IMR-90 (cell line): ENCODE data around the gene SLC35F3. TPM values are rescaled to one million over a fixed set of nuclear protein-coding genes. Genes with fewer than 3 reads are reported as not detected.

Source experiments
- ATAC-seq: fragments of 200-7000 bp; cut with Tn5 transposase; 2 replicates; pipeline ENCODE4 v1.9.1; 2020; ENCODE audit warnings: low read depth, mild to moderate bottlenecking, moderate library complexity
- BruUV-seq: library from RNA; stranded (reverse); fragments of 400-500 nt; replicated peaks from 2 replicates; lab custom pipeline; 2021; lab: Mats Ljungman, UMichigan
- CTCF ChIA-PET: fragments of 300-600 bp; formaldehyde crosslinking; extraction: SDS; loops from one replicate; lab custom pipeline; 2021; ENCODE audit warnings: antibody characterized with exemption; lab: Yijun Ruan, JAX
- POLR2A ChIA-PET: fragments of 300-600 bp; sonication (Branson Sonifier 250); formaldehyde crosslinking; loops from one replicate; lab custom pipeline; 2022; ENCODE audit warnings: antibody characterized with exemption; ENCODE audit not compliant: unreplicated experiment; lab: Charles Lee
- DNase-seq: peaks from one replicate; pipeline ENCODE4 v3.0.0; 2013
- H2AFZ ChIP-seq: replicated peaks from 2 replicates; pipeline ENCODE3; 2013; ENCODE audit warnings: low read length, mild to moderate bottlenecking; ENCODE audit not compliant: poor library complexity
- H2AK5ac ChIP-seq: 2 replicates; pipeline ENCODE4 v1.6.1; 2013; ENCODE audit warnings: low read depth, low read length, inconsistent platforms
- H2AK9ac ChIP-seq: replicated peaks from 2 replicates; pipeline ENCODE3; 2013; ENCODE audit warnings: mild to moderate bottlenecking, low read depth, low read length, moderate library complexity; ENCODE audit not compliant: poor library complexity
- H2BK120ac ChIP-seq: 2 replicates; pipeline ENCODE4 v1.6.1; 2013; ENCODE audit warnings: low read depth, low read length, inconsistent platforms
- H2BK15ac ChIP-seq: 3 replicates; pipeline ENCODE4 v1.6.1; 2013; ENCODE audit warnings: low read depth, low read length, inconsistent platforms
- H2BK20ac ChIP-seq: 2 replicates; pipeline ENCODE4 v1.6.1; 2013; ENCODE audit warnings: low read depth, mild to moderate bottlenecking, inconsistent platforms, low read length, moderate library complexity
- H2BK5ac ChIP-seq: 2 replicates; pipeline ENCODE4 v1.6.1; 2013; ENCODE audit warnings: mild to moderate bottlenecking, low read depth, low read length, inconsistent platforms; ENCODE audit not compliant: poor library complexity, severe bottlenecking
- H3K14ac ChIP-seq: replicated peaks from 2 replicates; pipeline ENCODE4 v1.6.1; 2013; ENCODE audit warnings: low read depth, low read length, inconsistent platforms
- H3K18ac ChIP-seq: 2 replicates; pipeline ENCODE4 v1.6.1; 2013; ENCODE audit warnings: low read depth, low read length, control low read depth
- H3K23ac ChIP-seq: 2 replicates; pipeline ENCODE4 v1.6.1; 2013; ENCODE audit warnings: low read depth, low read length, inconsistent platforms
- H3K27ac ChIP-seq: 2 replicates; pipeline ENCODE4 v1.5.1; 2013; ENCODE audit warnings: mild to moderate bottlenecking, control low read depth, low read length; ENCODE audit not compliant: insufficient read depth
- H3K27me3 ChIP-seq: 2 replicates; pipeline ENCODE4 v1.6.1; 2013; ENCODE audit warnings: low read length; ENCODE audit not compliant: control insufficient read depth, insufficient read depth
- H3K36me3 ChIP-seq: 2 replicates; pipeline ENCODE4 v1.6.1; 2013; ENCODE audit warnings: low read length, mixed read lengths; ENCODE audit not compliant: control insufficient read depth, insufficient read depth
- H3K4ac ChIP-seq: 2 replicates; pipeline ENCODE4 v1.6.1; 2013; ENCODE audit warnings: low read depth, low read length, inconsistent platforms
- H3K4me1 ChIP-seq: 2 replicates; pipeline ENCODE4 v1.6.1; 2013; ENCODE audit warnings: low read length, mixed read lengths; ENCODE audit not compliant: control insufficient read depth, insufficient read depth
- H3K4me2 ChIP-seq: 2 replicates; pipeline ENCODE4 v1.6.1; 2013; ENCODE audit warnings: low read depth, mild to moderate bottlenecking, control low read depth, low read length, moderate library complexity
- H3K4me3 ChIP-seq: 2 replicates; pipeline ENCODE4 v1.5.1; 2013; ENCODE audit warnings: low read depth, mild to moderate bottlenecking, control low read depth, low read length, moderate library complexity; ENCODE audit not compliant: insufficient read depth
- H3K56ac ChIP-seq: 2 replicates; pipeline ENCODE4 v1.6.1; 2013; ENCODE audit warnings: low read length, inconsistent platforms; ENCODE audit not compliant: insufficient read depth; ENCODE audit errors: extremely low read depth
- H3K79me1 ChIP-seq, 2 experiments: 2 replicates each; pipeline ENCODE4 v1.6.1; 2013; ENCODE audit warnings: low read length in 2 of 2, inconsistent platforms in 1 of 2, low read depth in 1 of 2
- H3K9ac ChIP-seq: 2 replicates; pipeline ENCODE4 v1.6.1; 2013; ENCODE audit warnings: low read depth, low read length, control low read depth
- H3K9me1 ChIP-seq: 2 replicates; pipeline ENCODE4 v1.6.1; 2013; ENCODE audit warnings: low read length, inconsistent platforms; ENCODE audit not compliant: insufficient read depth
- H3K9me3 ChIP-seq: 2 replicates; pipeline ENCODE4 v1.6.1; 2013; ENCODE audit warnings: low read length; ENCODE audit not compliant: control insufficient read depth, insufficient read depth
- H4K20me1 ChIP-seq: 2 replicates; pipeline ENCODE4 v1.6.1; 2013; ENCODE audit warnings: low read length, inconsistent platforms; ENCODE audit not compliant: insufficient read depth
- H4K5ac ChIP-seq: 2 replicates; pipeline ENCODE4 v1.6.1; 2013; ENCODE audit warnings: mild to moderate bottlenecking, low read depth, low read length, control low read depth
- H4K8ac ChIP-seq, 2 experiments: 2 replicates each; pipeline ENCODE4 v1.6.1; 2013; ENCODE audit warnings: low read depth in 2 of 2, low read length in 2 of 2, control low read depth in 1 of 2, inconsistent platforms in 1 of 2
- H4K91ac ChIP-seq: 2 replicates; pipeline ENCODE4 v1.6.1; 2013; ENCODE audit warnings: low read depth, low read length, inconsistent platforms; ENCODE audit not compliant: insufficient read depth
- CHD1 ChIP-seq: IDR thresholded peaks from 2 replicates; pipeline ENCODE4 v1.6.1; 2012; ENCODE audit warnings: low read depth, low read length, improper control_type of control experiment
- RFX5 ChIP-seq: IDR thresholded peaks from 2 replicates; pipeline ENCODE4 v1.8.0; 2012; ENCODE audit warnings: low read depth, mild to moderate bottlenecking, low read length, moderate library complexity
- WGBS, 2 experiments: methylation state at CpG; one replicate each; pipeline versions ENCODE4 v1.1.5 to v1.1.7; 2013; ENCODE audit warnings: missing lambda C conversion rate in 2 of 2; ENCODE audit not compliant: insufficient read length in 1 of 2; ENCODE audit errors: extremely low coverage in 2 of 2; 5-methylcytosine and 5-hydroxymethylcytosine counted together
- dilution Hi-C: fragments of 300-500 bp; cut with HindIII; formaldehyde crosslinking; loops from one replicate; pipeline ENCODE4 v1.14.3; 2018; ENCODE audit warnings: low sequenced_read_pairs; ENCODE audit not compliant: unreplicated experiment
- in situ Hi-C: fragments of 300-500 bp; cut with MboI; formaldehyde crosslinking; loops from 3 replicates; pipeline ENCODE4 v1.14.3; 2019; ENCODE audit warnings: low sequenced_read_pairs, inconsistent platforms, mixed read lengths
- intact Hi-C: fragments of 100-400 bp; cut with micrococcal nuclease; formaldehyde crosslinking; loops from 2 replicates; pipeline ENCODE4 v1.10.0; 2022
- polyA plus RNA-seq, 3 experiments: library from polyadenylated mRNA; depleted of rRNA; stranded (reverse); fragments of >200 nt; gene quantifications; 2 replicates each; pipeline ENCODE4 v1.2.3, GENCODE V29; 2012; ENCODE audit warnings: low replicate concordance in 1 of 3
- total RNA-seq: library from RNA; depleted of rRNA; stranded (reverse); fragments of >200 nt; gene quantifications from 2 replicates; pipeline ENCODE4 v1.2.3, GENCODE V29; 2012

Gene SLC35F3
- total and polyA plus RNA-seq, 2 of the 4 experiments (the other 2 are of a cell fraction): under 0.01 to 0.17 TPM

DNA sequence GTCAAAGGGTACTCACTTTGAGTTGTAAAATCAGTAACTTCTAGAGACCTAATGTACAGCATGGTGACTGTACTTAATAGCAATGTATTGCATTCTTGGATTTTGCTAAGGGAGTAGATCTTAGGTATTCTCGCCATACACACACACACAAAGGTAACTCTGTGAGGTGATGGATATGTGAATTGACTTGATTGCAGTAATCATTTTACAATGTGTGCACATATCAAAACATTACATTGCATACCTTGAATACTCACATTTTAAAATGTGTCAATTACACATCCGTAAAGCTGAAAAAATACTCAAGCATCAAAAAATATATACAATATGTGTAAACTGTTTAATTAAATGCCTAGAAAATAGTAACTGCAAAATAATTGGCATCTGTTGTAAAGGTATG, 86.0 kb downstream of the SLC35F3 start:
- no peak for ATAC-seq
- H3K9ac ChIP-seq: no peak overlapping the region
- no peak overlapping the region for H3K4ac ChIP-seq
- no peaks in the 10 kb centered on the region for H3K27me3 ChIP-seq
- no peak overlapping the region for H3K56ac ChIP-seq
- WGBS, 2 experiments: no CpG with 5 or more reads among the region's 2 CpGs
- no peaks in the 10 kb centered on the region for H3K79me1 ChIP-seq
- TF ChIP-seq CHD1 (no peak), RFX5 (no peak)
- no peak overlapping the region for H4K91ac ChIP-seq
- H2BK120ac ChIP-seq: no peak overlapping the region
- in situ Hi-C loops: no loop called here
- dilution Hi-C loops: no loop called here
- H3K27ac ChIP-seq: no peak overlapping the region
- H4K8ac ChIP-seq: no peak overlapping the region
- intact Hi-C loops: no loop called here
- H2BK5ac ChIP-seq: no peak overlapping the region
- H3K9me1 ChIP-seq: no peaks in the 10 kb centered on the region
- H3K9me3 ChIP-seq: peaks cover 10% of the 10 kb centered on the region
- no peak overlapping the region for H3K23ac ChIP-seq
- ChIA-PET CTCF (no interaction called here), POLR2A (no interaction called here)
- no peak overlapping the region for H2AFZ ChIP-seq
- H4K20me1 ChIP-seq: no peaks in the 10 kb centered on the region
- H3K14ac ChIP-seq: no peak overlapping the region
- no peaks in the 10 kb centered on the region for H3K4me1 ChIP-seq
- no peaks in the 10 kb centered on the region for H3K36me3 ChIP-seq
- no peak overlapping the region for H2BK15ac ChIP-seq
- no peak overlapping the region for H2AK9ac ChIP-seq
- H4K5ac ChIP-seq: no peak overlapping the region
- H3K4me3 ChIP-seq: no peak overlapping the region
- H2AK5ac ChIP-seq: no peak overlapping the region
- no peak overlapping the region for H3K18ac ChIP-seq
- no peak for DNase-seq
- H3K4me2 ChIP-seq: no peak overlapping the region
- no peak overlapping the region for H2BK20ac ChIP-seq
- no TSS peak for BruUV-seq
